ENCODE data around the gene UCHL5. TPM values are rescaled to one million over a fixed set of nuclear protein-coding genes. Genes with fewer than 3 reads are reported as not detected.
A peak's percentile ranks its signal among the peaks of the same experiment; 100 is the strongest.

UCHL5 gene
- total RNA-seq, 1 donor: 34.4 TPM

- Histone ChIP-seq H3K4me3 (ENCODE audit: insufficient read depth, low read length) (peak overlapping the region; percentile 94), H2AFZ (ENCODE audit: low read length) (no peak overlapping the region), H3K27ac (ENCODE audit: low read depth, low read length) (peak overlapping the region; percentile 96)
These were observed 1.8 kb upstream of the UCHL5 start for GRCh38 chr1:193060938-193061337.

DNA sequence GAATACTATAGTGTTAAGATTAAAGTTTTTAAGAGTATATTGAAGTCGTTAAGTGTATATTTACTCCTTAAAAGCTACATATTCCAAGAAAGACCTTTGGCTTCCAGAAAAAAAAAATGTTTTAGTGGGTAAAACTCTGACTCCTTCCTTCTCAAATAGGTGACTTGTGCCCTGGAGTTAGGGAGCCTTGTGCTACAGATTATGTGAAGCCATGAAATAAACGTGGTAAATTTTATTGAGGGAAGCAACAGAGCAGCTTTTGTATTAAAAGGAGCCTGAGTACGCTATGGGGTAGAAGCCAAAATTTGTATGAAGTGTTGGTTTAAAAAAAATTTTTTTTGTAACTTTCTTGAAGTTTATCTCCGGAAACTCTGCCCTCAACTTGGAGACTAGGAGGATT, 1.2 kb upstream of the UCHL5 start:
- Histone ChIP-seq H3K27me3 (ENCODE audit: insufficient read depth, low read length) (no peaks in the 10 kb centered on the region), H3K9me3 (ENCODE audit: low read depth, low read length) (no peaks in the 10 kb centered on the region), H3K27ac (ENCODE audit: low read depth, low read length) (peak overlapping the region; percentile 96), H3K4me2 (ENCODE audit: insufficient read depth, low read length) (peak overlapping the region; percentile 84), H3K4me3 (ENCODE audit: insufficient read depth, low read length) (peak overlapping the region; percentile 94), H3K79me2 (ENCODE audit: insufficient read depth, low read length) (peaks cover 87% of the 10 kb centered on the region), H3K4me1 (ENCODE audit: insufficient read depth, low read length) (peaks cover 14% of the 10 kb centered on the region), H2AFZ (ENCODE audit: low read length) (peak overlapping the region; percentile 94), H4K20me1 (ENCODE audit: insufficient read depth, low read length) (peaks cover 16% of the 10 kb centered on the region), H3K36me3 (ENCODE audit: insufficient read depth, low read length) (no peaks in the 10 kb centered on the region)
- DNase-seq (ENCODE audit: insufficient read length, low spot score, missing footprints): no peak
- TF ChIP-seq, protein P1, sequence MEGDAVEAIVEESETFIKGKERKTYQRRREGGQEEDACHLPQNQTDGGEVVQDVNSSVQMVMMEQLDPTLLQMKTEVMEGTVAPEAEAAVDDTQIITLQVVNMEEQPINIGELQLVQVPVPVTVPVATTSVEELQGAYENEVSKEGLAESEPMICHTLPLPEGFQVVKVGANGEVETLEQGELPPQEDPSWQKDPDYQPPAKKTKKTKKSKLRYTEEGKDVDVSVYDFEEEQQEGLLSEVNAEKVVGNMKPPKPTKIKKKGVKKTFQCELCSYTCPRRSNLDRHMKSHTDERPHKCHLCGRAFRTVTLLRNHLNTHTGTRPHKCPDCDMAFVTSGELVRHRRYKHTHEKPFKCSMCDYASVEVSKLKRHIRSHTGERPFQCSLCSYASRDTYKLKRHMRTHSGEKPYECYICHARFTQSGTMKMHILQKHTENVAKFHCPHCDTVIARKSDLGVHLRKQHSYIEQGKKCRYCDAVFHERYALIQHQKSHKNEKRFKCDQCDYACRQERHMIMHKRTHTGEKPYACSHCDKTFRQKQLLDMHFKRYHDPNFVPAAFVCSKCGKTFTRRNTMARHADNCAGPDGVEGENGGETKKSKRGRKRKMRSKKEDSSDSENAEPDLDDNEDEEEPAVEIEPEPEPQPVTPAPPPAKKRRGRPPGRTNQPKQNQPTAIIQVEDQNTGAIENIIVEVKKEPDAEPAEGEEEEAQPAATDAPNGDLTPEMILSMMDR (IDR thresholded peaks at IDR 0.05; ENCODE audit: extremely low read depth, low read depth, low read length): no peak

More at GRCh38 chr1:193060938-193061337, 1.8 kb upstream of the UCHL5 start:
- peaks cover 14% of the 10 kb centered on the region for H3K4me1 ChIP-seq (ENCODE audit: insufficient read depth, low read length)
- peak overlapping the region; percentile 84 for H3K4me2 ChIP-seq (ENCODE audit: insufficient read depth, low read length)
- TF ChIP-seq, protein P1 (IDR thresholded peaks at IDR 0.05; ENCODE audit: extremely low read depth, low read depth, low read length): no peak
- H3K36me3 ChIP-seq (ENCODE audit: insufficient read depth, low read length): no peaks in the 10 kb centered on the region
- no peaks in the 10 kb centered on the region for H3K9me3 ChIP-seq (ENCODE audit: low read depth, low read length)
- peaks cover 16% of the 10 kb centered on the region for H4K20me1 ChIP-seq (ENCODE audit: insufficient read depth, low read length)
- H3K79me2 ChIP-seq (ENCODE audit: insufficient read depth, low read length): peaks cover 89% of the 10 kb centered on the region
- DNase-seq (ENCODE audit: insufficient read length, low spot score, missing footprints): peak; percentile 69
- no peaks in the 10 kb centered on the region for H3K27me3 ChIP-seq (ENCODE audit: insufficient read depth, low read length)

GRCh38 chr1:193060115-193060403, 899 bp upstream of the UCHL5 start:
- peak overlapping the region; percentile 96 for H3K27ac ChIP-seq (ENCODE audit: low read depth, low read length)
- H2AFZ ChIP-seq (ENCODE audit: low read length): peak overlapping the region; percentile 94
- H4K20me1 ChIP-seq (ENCODE audit: insufficient read depth, low read length): peaks cover 13% of the 10 kb centered on the region
- H3K4me2 ChIP-seq (ENCODE audit: insufficient read depth, low read length): peak overlapping the region; percentile 84
- TF ChIP-seq, protein P1 (IDR thresholded peaks at IDR 0.05; ENCODE audit: extremely low read depth, low read depth, low read length): no peak
- H3K4me3 ChIP-seq (ENCODE audit: insufficient read depth, low read length): peak overlapping the region; percentile 94
- no peaks in the 10 kb centered on the region for H3K9me3 ChIP-seq (ENCODE audit: low read depth, low read length)
- H3K4me1 ChIP-seq (ENCODE audit: insufficient read depth, low read length): peaks cover 14% of the 10 kb centered on the region
- DNase-seq (ENCODE audit: insufficient read length, low spot score, missing footprints): peak; percentile 80
- H3K36me3 ChIP-seq (ENCODE audit: insufficient read depth, low read length): no peaks in the 10 kb centered on the region
- H3K27me3 ChIP-seq (ENCODE audit: insufficient read depth, low read length): no peaks in the 10 kb centered on the region
- peaks cover 87% of the 10 kb centered on the region for H3K79me2 ChIP-seq (ENCODE audit: insufficient read depth, low read length)

- H3K27me3 ChIP-seq (ENCODE audit: insufficient read depth, low read length): no peaks in the 10 kb centered on the region
- H3K79me2 ChIP-seq (ENCODE audit: insufficient read depth, low read length): peaks cover 87% of the 10 kb centered on the region
- H3K4me3 ChIP-seq (ENCODE audit: insufficient read depth, low read length): peak overlapping the region; percentile 94
- H3K9me3 ChIP-seq (ENCODE audit: low read depth, low read length): no peaks in the 10 kb centered on the region
- peak overlapping the region; percentile 94 for H2AFZ ChIP-seq (ENCODE audit: low read length)
- peak; percentile 76 for DNase-seq (ENCODE audit: insufficient read length, low spot score, missing footprints)
- peak overlapping the region; percentile 96 for H3K27ac ChIP-seq (ENCODE audit: low read depth, low read length)
- H3K4me1 ChIP-seq (ENCODE audit: insufficient read depth, low read length): peaks cover 14% of the 10 kb centered on the region
- H3K36me3 ChIP-seq (ENCODE audit: insufficient read depth, low read length): no peaks in the 10 kb centered on the region
- peaks cover 7% of the 10 kb centered on the region for H4K20me1 ChIP-seq (ENCODE audit: insufficient read depth, low read length)
- TF ChIP-seq, protein P1 (IDR thresholded peaks at IDR 0.05; ENCODE audit: extremely low read depth, low read depth, low read length): no peak
- H3K4me2 ChIP-seq (ENCODE audit: insufficient read depth, low read length): peak overlapping the region; percentile 84
These were observed 455 bp downstream of the UCHL5 start for GRCh38 chr1:193058529-193059281.

Measured in osteoblast (primary cell).